H7 (cell line): ENCODE results near the gene TAX1BP1. TPM values are rescaled to one million over a fixed set of nuclear protein-coding genes. Genes with fewer than 3 reads are reported as not detected.
"Not testable (repeated sequence)": the region's sequence is repeated elsewhere in the genome, so short reads cannot be mapped to it uniquely, and the experiment has no call there.

ENCODE experiments used
- DNase-seq: peaks from one replicate; pipeline ENCODE4 v3.0.0; 2012
- H3K27me3 ChIP-seq: 2 replicates; pipeline ENCODE4 v1.6.0; 2011; ENCODE audit warnings: mild to moderate bottlenecking, low read length; ENCODE audit not compliant: control insufficient read depth, insufficient read depth
- H3K36me3 ChIP-seq: replicated peaks from 2 replicates; pipeline ENCODE4 v1.5.1; 2011; ENCODE audit warnings: low read length; ENCODE audit not compliant: control insufficient read depth, insufficient read depth
- H3K4me3 ChIP-seq: 2 replicates; pipeline ENCODE4 v1.5.1; 2011; ENCODE audit warnings: low read depth, mild to moderate bottlenecking, control low read depth, low read length, moderate library complexity; ENCODE audit not compliant: insufficient read depth
- total RNA-seq: library from RNA; depleted of rRNA; stranded (reverse); fragments of >200 nt; shearing (Covaris generic); gene quantifications from 2 replicates; pipeline ENCODE4 v1.2.3, GENCODE V29; 2014

The TAX1BP1 gene
- total RNA-seq, 1 experiment from 2014 or later, result 62.2 TPM

- no peak for DNase-seq
- H3K4me3 ChIP-seq, result no peak overlapping the region
- H3K36me3 ChIP-seq, result no peaks in the 10 kb centered on the region
- no peaks in the 10 kb centered on the region; the same call in 1 of the 2 replicates for H3K27me3 ChIP-seq
Measured at GRCh38 chr7:27723085-27723484, 16.9 kb upstream of the TAX1BP1 start.

- no peaks in the 10 kb centered on the region; the same call in 1 of the 2 replicates for H3K27me3 ChIP-seq
- H3K36me3 ChIP-seq, result no peaks in the 10 kb centered on the region
- no peak for DNase-seq
- H3K4me3 ChIP-seq, result no peak overlapping the region
Measured at GRCh38 chr7:27727058-27727457, 12.9 kb upstream of the TAX1BP1 start.

DNA sequence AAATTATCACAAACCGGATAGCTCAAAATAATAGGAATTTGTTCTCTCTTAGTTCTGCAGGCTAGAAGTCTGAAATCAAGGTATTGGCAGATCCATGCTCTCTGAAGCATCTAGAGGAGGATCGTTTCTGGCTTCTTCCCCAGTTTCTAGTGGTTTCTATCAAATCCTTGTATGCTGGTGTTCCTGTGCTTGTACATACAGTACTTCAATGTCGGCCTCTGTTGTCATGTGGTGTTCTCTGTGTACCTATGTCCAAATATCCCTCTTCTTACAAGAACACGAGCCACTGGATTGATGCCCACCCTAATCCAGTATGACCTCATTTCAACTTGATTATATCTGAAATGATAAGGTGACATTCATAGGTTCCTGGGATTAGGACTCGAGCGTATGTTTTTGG is 9.8 kb upstream of the TAX1BP1 start:
- no peak for DNase-seq
- Histone ChIP-seq H3K4me3 (no peak overlapping the region), H3K36me3 (no peaks in the 10 kb centered on the region), H3K27me3 (no peaks in the 10 kb centered on the region; the same call in 1 of the 2 replicates)

- Histone ChIP-seq H3K36me3 (no peaks in the 10 kb centered on the region), H3K4me3 (no peak overlapping the region), H3K27me3 (no peaks in the 10 kb centered on the region)
- DNase-seq, result no peak
Measured at GRCh38 chr7:27734583-27734982, 5.4 kb upstream of the TAX1BP1 start.

GRCh38 chr7:27735165-27735564 is 4.8 kb upstream of the TAX1BP1 start:
- Histone ChIP-seq H3K4me3 (no peak overlapping the region), H3K36me3 (no peaks in the 10 kb centered on the region), H3K27me3 (no peaks in the 10 kb centered on the region)
- no peak for DNase-seq

- Histone ChIP-seq H3K27me3 (no peaks in the 10 kb centered on the region), H3K4me3 (no peak overlapping the region), H3K36me3 (no peaks in the 10 kb centered on the region)
- DNase-seq, result no peak
Measured at GRCh38 chr7:27735831-27736230, 4.1 kb upstream of the TAX1BP1 start.

- H3K27me3 ChIP-seq, result no peaks in the 10 kb centered on the region
- H3K36me3 ChIP-seq, result no peaks in the 10 kb centered on the region
- H3K4me3 ChIP-seq, result no peak overlapping the region
- no peak for DNase-seq
Measured at GRCh38 chr7:27737178-27737577, 2.8 kb upstream of the TAX1BP1 start.

- Histone ChIP-seq H3K36me3 (no peaks in the 10 kb centered on the region), H3K4me3 (no peak overlapping the region), H3K27me3 (no peaks in the 10 kb centered on the region)
- no peak for DNase-seq
Measured at GRCh38 chr7:27737616-27738015, 2.3 kb upstream of the TAX1BP1 start.

- no peaks in the 10 kb centered on the region for H3K36me3 ChIP-seq
Measured at GRCh38 chr7:27739301-27739908, 557 bp upstream of the TAX1BP1 start.

GRCh38 chr7:27740449-27741086 is 606 bp downstream of the TAX1BP1 start:
- peak overlapping the region; percentile 92 for H3K4me3 ChIP-seq
- peak; percentile 87 for DNase-seq
- H3K36me3 ChIP-seq, result no peaks in the 10 kb centered on the region
- H3K27me3 ChIP-seq, result no peaks in the 10 kb centered on the region

More at GRCh38 chr7:27739301-27739908, 557 bp upstream of the TAX1BP1 start:
- no peak for DNase-seq
- H3K4me3 ChIP-seq, result peak overlapping the region; percentile 92
- no peaks in the 10 kb centered on the region for H3K27me3 ChIP-seq

DNA sequence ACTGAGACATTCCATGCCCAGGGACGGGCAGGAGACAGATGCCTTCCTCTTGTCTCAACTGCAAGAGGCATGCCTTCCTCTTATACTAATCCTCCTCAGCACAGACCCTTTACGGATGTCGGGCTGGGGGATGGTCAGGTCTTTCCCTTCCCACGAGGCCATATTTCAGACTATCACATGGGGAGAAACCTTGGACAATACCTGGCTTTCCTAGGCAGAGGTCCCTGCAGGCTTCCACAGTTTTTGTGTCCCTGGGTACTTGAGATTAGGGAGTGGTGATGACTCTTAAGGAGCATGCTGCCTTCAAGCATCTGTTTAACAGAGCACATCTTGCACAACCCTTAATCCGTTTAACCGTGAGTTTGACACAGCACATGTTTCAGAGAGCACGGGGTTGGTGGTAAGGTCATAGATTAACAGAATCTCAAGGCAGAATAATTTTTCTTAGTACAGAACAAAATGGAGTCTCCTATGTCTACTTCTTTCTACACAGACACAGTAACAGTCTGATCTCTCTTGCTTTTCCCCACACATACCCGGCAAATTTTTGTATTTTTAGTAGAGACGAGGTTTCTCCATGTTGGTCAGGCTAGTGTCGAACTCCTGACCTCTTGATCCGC is 2.2 kb downstream of the TAX1BP1 start:
- H3K27me3 ChIP-seq, H3K36me3 ChIP-seq, DNase-seq, H3K4me3 ChIP-seq: not testable (repeated sequence)

- DNase-seq, result peak; percentile 55
- Histone ChIP-seq H3K36me3 (no peaks in the 10 kb centered on the region; the same call in none of the 2 replicates), H3K27me3 (no peaks in the 10 kb centered on the region), H3K4me3 (no peak overlapping the region)
Measured at GRCh38 chr7:27745064-27745583, 5.2 kb downstream of the TAX1BP1 start.

- H3K36me3 ChIP-seq, result no peaks in the 10 kb centered on the region; the same call in none of the 2 replicates
- no peaks in the 10 kb centered on the region for H3K27me3 ChIP-seq
- no peak overlapping the region for H3K4me3 ChIP-seq
- no peak for DNase-seq
Measured at GRCh38 chr7:27746486-27746885, 6.5 kb downstream of the TAX1BP1 start.

DNA sequence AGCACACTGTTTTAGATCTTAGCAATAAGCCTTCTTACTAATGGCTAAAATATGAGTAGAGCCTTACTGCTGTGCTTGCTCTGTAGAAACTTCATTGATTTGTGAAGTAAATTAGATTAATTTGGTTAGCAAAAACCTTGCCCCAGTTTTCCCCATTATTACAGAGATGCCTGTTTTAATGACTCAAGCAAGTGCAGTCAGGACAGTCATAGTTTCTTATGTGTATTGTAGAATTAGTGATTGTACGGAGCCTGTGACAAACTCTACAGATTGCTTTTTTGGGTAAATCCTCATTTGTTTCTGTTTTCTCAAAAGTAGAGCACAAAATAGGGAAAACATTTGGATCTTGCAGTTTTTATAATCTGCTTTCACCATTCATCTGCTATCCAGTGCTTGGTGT is 7.0 kb downstream of the TAX1BP1 start:
- Histone ChIP-seq H3K27me3 (no peaks in the 10 kb centered on the region), H3K36me3 (no peaks in the 10 kb centered on the region; the same call in none of the 2 replicates), H3K4me3 (no peak overlapping the region)
- no peak for DNase-seq
